Measurements from ENCODE around the gene ACE2.
"Not testable (repeated sequence)": the region's sequence is repeated elsewhere in the genome, so short reads cannot be mapped to it uniquely, and the experiment has no call there.

ACE2 gene

DNA sequence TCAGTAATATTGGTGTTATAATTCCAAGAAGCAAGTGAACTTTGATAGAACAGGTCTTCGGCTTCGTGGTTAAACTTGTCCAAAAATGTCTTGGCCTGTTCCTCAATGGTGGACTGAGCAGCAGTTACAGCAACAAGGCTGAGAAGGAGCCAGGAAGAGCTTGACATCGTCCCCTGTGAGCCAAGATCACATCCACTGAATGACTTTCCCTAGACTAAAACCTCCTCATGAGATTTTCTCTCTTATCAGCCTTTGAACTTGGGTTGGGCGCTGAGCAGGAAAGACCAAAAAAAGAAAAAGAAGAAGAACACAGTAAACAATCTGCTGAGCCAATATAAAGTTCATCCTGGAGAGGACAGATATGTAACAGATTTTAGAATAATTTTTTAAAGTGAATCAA lies at the start of gene ACE2:
Gene ACE2, minus strand, starts transcription at position 216 of the 400 bp plus-strand sequence. Its CDS starts 49 bp downstream, at position 167.
- no peak within 1 kb of the TSS for H3K4me3 ChIP-seq (ENCODE audit: control insufficient read depth, low read depth, low read length)
- TF ChIP-seq, protein P1, sequence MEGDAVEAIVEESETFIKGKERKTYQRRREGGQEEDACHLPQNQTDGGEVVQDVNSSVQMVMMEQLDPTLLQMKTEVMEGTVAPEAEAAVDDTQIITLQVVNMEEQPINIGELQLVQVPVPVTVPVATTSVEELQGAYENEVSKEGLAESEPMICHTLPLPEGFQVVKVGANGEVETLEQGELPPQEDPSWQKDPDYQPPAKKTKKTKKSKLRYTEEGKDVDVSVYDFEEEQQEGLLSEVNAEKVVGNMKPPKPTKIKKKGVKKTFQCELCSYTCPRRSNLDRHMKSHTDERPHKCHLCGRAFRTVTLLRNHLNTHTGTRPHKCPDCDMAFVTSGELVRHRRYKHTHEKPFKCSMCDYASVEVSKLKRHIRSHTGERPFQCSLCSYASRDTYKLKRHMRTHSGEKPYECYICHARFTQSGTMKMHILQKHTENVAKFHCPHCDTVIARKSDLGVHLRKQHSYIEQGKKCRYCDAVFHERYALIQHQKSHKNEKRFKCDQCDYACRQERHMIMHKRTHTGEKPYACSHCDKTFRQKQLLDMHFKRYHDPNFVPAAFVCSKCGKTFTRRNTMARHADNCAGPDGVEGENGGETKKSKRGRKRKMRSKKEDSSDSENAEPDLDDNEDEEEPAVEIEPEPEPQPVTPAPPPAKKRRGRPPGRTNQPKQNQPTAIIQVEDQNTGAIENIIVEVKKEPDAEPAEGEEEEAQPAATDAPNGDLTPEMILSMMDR (IDR thresholded peaks at IDR 0.05; ENCODE audit: control insufficient read depth, insufficient read depth, low read depth, low read length, missing control alignments): no peak

DNA sequence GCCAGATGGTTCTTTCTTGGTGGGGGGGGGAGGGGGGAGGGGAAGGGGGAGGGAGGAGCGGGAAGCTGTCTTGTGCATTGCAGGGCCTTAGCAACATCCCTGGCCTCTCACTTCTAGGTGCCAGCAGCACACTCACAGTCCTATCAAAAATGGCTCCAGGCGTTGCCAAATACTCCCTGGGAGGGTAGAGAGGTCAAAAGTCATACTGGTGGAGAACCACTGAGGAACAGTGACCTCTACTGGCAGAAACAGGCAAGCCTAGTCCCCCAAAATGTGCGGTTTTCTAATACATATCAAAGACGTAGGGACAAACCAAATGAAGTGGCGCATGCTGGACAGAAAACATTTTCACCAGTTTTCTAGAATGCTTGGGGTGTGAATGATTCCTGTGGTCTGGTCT lies 46.8 kb upstream of the ACE2 start:
- H3K4me3 ChIP-seq (ENCODE audit: control insufficient read depth, low read depth, low read length); DNase-seq (ENCODE audit: low read depth): not testable (repeated sequence)

More for the DNA sequence above, at the start of gene ACE2:
- DNase-seq (ENCODE audit: low read depth): no peak

DNA sequence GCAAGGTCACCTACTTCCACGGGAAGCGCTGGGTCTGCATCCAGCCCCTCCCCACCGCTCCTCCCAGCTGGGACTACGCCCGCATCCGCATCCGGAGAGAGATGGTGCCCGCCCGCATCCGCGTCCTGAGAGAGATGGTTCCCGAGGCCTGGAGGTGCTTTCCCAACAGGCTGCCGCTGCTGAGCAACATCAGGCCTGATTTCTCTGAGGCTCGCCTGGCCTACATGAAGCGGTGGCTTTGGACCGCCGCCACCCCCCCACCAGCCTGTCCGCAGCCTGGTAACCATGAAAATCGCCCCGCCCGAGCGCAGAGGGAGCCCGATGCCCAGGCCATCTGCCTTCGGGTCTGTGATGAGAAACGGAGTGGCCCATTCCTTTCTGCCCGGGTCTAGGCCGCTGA lies 45.8 kb upstream of the ACE2 start:
- DNase-seq (ENCODE audit: low read depth): no peak
- no peak overlapping the region for H3K4me3 ChIP-seq (ENCODE audit: control insufficient read depth, low read depth, low read length)
- TF ChIP-seq, protein P1 (IDR thresholded peaks at IDR 0.05; ENCODE audit: control insufficient read depth, insufficient read depth, low read depth, low read length, missing control alignments): no peak

DNA sequence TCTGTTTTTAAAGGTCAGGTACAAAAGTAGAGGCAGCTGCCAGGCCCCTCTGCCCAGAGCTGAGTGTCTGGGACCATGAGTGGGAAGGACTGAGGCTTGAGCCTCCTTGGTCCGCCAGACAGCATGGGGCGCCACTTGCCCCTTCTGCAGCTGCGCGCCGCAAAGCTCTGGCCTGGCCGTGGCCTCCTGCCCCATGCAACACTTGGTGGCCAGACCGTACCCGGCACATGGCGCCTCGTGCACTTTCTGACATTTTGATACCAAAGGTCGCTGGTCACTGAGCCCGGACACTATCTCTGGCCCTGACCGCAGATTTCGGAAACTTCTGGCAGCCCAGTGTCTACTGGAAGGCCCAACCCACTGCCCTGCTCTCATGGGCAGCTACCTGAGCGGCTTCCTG lies 45.3 kb upstream of the ACE2 start:
- no peak overlapping the region for H3K4me3 ChIP-seq (ENCODE audit: control insufficient read depth, low read depth, low read length)
- TF ChIP-seq, protein P1 (IDR thresholded peaks at IDR 0.05; ENCODE audit: control insufficient read depth, insufficient read depth, low read depth, low read length, missing control alignments): no peak
- no peak for DNase-seq (ENCODE audit: low read depth)

DNA sequence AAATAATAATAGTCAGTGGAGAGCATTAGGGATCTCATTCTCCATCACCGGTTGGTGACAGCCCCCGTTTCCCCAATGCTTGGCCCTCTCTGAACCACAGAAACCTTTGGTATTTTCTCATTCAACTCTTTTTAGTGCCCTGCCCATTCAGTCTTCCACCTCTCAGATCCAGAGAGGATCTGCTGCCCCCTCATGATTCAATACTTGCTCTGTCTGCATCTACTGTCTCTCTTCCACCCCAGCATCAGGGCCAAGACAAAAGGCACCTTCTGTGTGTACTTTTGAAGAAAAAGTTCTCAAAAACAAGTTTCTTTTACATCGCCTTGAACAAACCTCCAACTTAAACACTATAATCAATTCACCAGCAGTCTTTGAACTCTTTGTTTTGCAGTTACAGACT lies 44.5 kb upstream of the ACE2 start:
- TF ChIP-seq, protein P1 (IDR thresholded peaks at IDR 0.05; ENCODE audit: control insufficient read depth, insufficient read depth, low read depth, low read length, missing control alignments): no peak
- DNase-seq (ENCODE audit: low read depth): no peak

DNA sequence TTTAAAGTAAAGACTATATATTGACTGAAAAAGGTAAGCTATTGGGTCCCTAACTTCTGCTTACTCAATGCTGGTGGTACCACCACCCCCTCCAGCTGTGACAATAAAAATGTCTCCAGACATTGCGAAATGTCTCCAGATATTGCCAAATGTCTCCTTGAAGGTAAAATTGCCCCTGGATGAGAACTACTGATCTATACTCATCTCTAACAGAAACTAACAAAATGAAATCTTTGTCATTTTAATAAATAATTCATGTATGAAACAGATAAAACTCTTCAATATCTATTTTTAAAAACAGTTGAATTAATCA lies 43.8 kb upstream of the ACE2 start:
- H3K4me3 ChIP-seq (ENCODE audit: control insufficient read depth, low read depth, low read length): no peak overlapping the region
- DNase-seq (ENCODE audit: low read depth): no peak
- TF ChIP-seq, protein P1 (IDR thresholded peaks at IDR 0.05; ENCODE audit: control insufficient read depth, insufficient read depth, low read depth, low read length, missing control alignments): no peak

More for the DNA sequence above, 44.5 kb upstream of the ACE2 start:
- H3K4me3 ChIP-seq (ENCODE audit: control insufficient read depth, low read depth, low read length): no peak overlapping the region

DNA sequence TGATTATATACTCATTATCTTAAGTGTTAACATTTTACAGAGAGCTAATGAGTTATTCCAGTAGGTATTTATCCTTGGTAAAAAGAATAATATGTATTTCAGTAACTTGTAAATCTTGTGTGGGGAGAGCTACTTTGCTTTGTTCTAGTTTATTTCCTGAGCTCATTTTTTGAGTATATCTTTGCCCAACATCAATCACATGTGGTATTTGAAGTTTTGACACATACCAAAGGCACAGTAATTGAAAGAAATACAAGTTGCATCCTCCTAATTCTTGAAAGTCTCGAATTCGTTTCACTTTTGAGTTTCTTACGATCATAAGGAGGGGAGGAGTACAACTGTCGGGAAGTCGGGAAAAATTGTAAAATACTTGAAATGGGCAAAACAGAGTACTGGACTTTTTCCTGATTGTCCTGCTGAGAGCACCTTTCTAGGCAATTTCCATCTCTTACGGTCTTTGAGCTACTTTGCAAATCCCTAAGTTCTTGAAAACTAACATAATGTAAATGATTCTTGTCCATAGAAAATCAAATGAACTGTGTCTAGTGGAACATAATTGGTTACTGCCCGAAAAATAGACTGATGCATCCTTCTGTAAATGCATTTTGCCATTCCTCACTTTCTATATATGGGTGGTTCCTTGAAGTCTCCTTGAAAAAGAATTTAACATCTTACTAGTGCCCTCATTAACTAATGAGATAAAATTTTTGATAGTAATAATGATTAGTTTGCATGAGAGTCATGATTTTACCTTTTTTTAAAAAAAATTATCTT lies 43.2 kb upstream of the ACE2 start:
- no peak overlapping the region for H3K4me3 ChIP-seq (ENCODE audit: control insufficient read depth, low read depth, low read length)
- DNase-seq (ENCODE audit: low read depth): no peak
- TF ChIP-seq, protein P1 (IDR thresholded peaks at IDR 0.05; ENCODE audit: control insufficient read depth, insufficient read depth, low read depth, low read length, missing control alignments): no peak
